OCI-M2 (cell line): ENCODE data around the gene C16orf92.
"Not testable (repeated sequence)": the region's sequence is repeated elsewhere in the genome, so short reads cannot be mapped to it uniquely, and the experiment has no call there.

ENCODE experiments used
- DNase-seq: peaks from one replicate; lab custom pipeline; 2025; ENCODE audit not compliant: unreplicated experiment; lab: John Stamatoyannopoulos, UW

The C16orf92 gene

GRCh38 chr16:30004424-30004776 lies 18.6 kb upstream of the C16orf92 start:
- no peak for DNase-seq

- DNase-seq = no peak
These were observed 18.2 kb upstream of the C16orf92 start for GRCh38 chr16:30004811-30005242.

GRCh38 chr16:30005341-30006094 lies 17.5 kb upstream of the C16orf92 start:
- DNase-seq = no peak

- no peak for DNase-seq
These were observed 16.9 kb upstream of the C16orf92 start for GRCh38 chr16:30006095-30006473.

- DNase-seq = no peak
These were observed 16.2 kb upstream of the C16orf92 start for GRCh38 chr16:30006659-30007377.

GRCh38 chr16:30007378-30007895 lies 15.6 kb upstream of the C16orf92 start:
- DNase-seq = no peak

GRCh38 chr16:30009085-30009862 lies 13.7 kb upstream of the C16orf92 start:
- no peak for DNase-seq

- no peak for DNase-seq
These were observed 12.8 kb upstream of the C16orf92 start for GRCh38 chr16:30009990-30010843.

GRCh38 chr16:30010844-30011713 lies 11.9 kb upstream of the C16orf92 start, which contains the start of gene DOC2A:
Gene DOC2A, minus strand, starts transcription at chr16:30011027. Its CDS starts 805 bp downstream, at chr16:30010222.
- no peak for DNase-seq

GRCh38 chr16:30011714-30012504 lies 11.1 kb upstream of the C16orf92 start:
- no peak for DNase-seq

GRCh38 chr16:30012598-30012997 lies 10.4 kb upstream of the C16orf92 start:
- DNase-seq = not testable (repeated sequence)

GRCh38 chr16:30015450-30015849 lies 7.5 kb upstream of the C16orf92 start:
- DNase-seq = not testable (repeated sequence)

GRCh38 chr16:30016555-30017276 lies 6.3 kb upstream of the C16orf92 start:
- DNase-seq = no peak

GRCh38 chr16:30017277-30017656 lies 5.7 kb upstream of the C16orf92 start:
- no peak for DNase-seq

GRCh38 chr16:30017937-30018336 lies 5.1 kb upstream of the C16orf92 start:
- DNase-seq = not testable (repeated sequence)

- no peak for DNase-seq
These were observed 4.3 kb upstream of the C16orf92 start for GRCh38 chr16:30018731-30019158.

- no peak for DNase-seq
These were observed 588 bp downstream of the C16orf92 start for GRCh38 chr16:30023586-30023985.

- no peak for DNase-seq
These were observed 1.5 kb downstream of the C16orf92 start for GRCh38 chr16:30024451-30024850.
